Hepatocyte (in vitro differentiated cells): ENCODE data around the gene MCOLN2. TPM values are rescaled to one million over a fixed set of nuclear protein-coding genes. Genes with fewer than 3 reads are reported as not detected.
A peak's percentile ranks its signal among the peaks of the same experiment; 100 is the strongest.

Source experiments
- DNase-seq: peaks from one replicate; pipeline ENCODE4 v3.0.0-alpha.2; 2016; ENCODE audit warnings: low spot score
- H2AFZ ChIP-seq: fragments of 200-600 bp; sonication (generic); 2 replicates; pipeline ENCODE4 v1.6.0; 2016; ENCODE audit warnings: antibody characterized with exemption, mild to moderate bottlenecking
- H3K27ac ChIP-seq: fragments of 200-600 bp; sonication (generic); 2 replicates; pipeline ENCODE4 v1.5.1; 2016; ENCODE audit warnings: mild to moderate bottlenecking
- H3K27me3 ChIP-seq: fragments of 200-600 bp; sonication (generic); 2 replicates; pipeline ENCODE4 v1.6.1; 2016
- H3K36me3 ChIP-seq: fragments of 200-600 bp; sonication (generic); replicated peaks from 2 replicates; pipeline ENCODE4 v1.5.1; 2016; ENCODE audit warnings: low read depth; ENCODE audit not compliant: insufficient read depth
- H3K4me1 ChIP-seq: fragments of 200-600 bp; sonication (generic); 2 replicates; pipeline ENCODE4 v1.5.1; 2016; ENCODE audit warnings: mild to moderate bottlenecking, moderate library complexity; ENCODE audit not compliant: insufficient read depth
- H3K4me2 ChIP-seq: fragments of 200-600 bp; sonication (generic); 2 replicates; pipeline ENCODE4 v1.6.0; 2016
- H3K4me3 ChIP-seq: fragments of 200-600 bp; sonication (generic); 2 replicates; pipeline ENCODE4 v1.5.1; 2016; ENCODE audit warnings: mild to moderate bottlenecking
- H3K79me2 ChIP-seq: fragments of 200-600 bp; sonication (generic); 2 replicates; pipeline ENCODE4 v1.6.0; 2017; ENCODE audit warnings: mild to moderate bottlenecking
- H3K9me2 ChIP-seq: fragments of 200-600 bp; sonication (generic); replicated peaks from 2 replicates; pipeline ENCODE4 v1.6.0; 2017; ENCODE audit warnings: mild to moderate bottlenecking; ENCODE audit not compliant: insufficient read depth
- H3K9me3 ChIP-seq: fragments of 200-600 bp; sonication (generic); 2 replicates; pipeline ENCODE4 v1.5.1; 2016; ENCODE audit warnings: low read depth, mild to moderate bottlenecking
- H4K20me1 ChIP-seq: fragments of 200-600 bp; sonication (generic); 2 replicates; pipeline ENCODE4 v1.6.0; 2016; ENCODE audit warnings: mild to moderate bottlenecking; ENCODE audit not compliant: insufficient read depth, poor library complexity, severe bottlenecking
- CTCF ChIP-seq: fragments of 200-600 bp; sonication (generic); IDR thresholded peaks from 2 replicates; pipeline ENCODE4 v1.5.1; 2016; ENCODE audit warnings: antibody characterized with exemption, mild to moderate bottlenecking; ENCODE audit not compliant: poor library complexity
- EZH2 ChIP-seq: fragments of 200-600 bp; sonication (generic); IDR thresholded peaks from 2 replicates; pipeline ENCODE4 v1.6.1; 2016; ENCODE audit warnings: antibody characterized with exemption, mild to moderate bottlenecking, borderline replicate concordance
- EZH2phosphoT487 ChIP-seq: fragments of 200-600 bp; sonication (generic); IDR thresholded peaks from one replicate; pipeline ENCODE4 v1.6.1; 2018; ENCODE audit warnings: antibody characterized with exemption, mild to moderate bottlenecking, low read depth, moderate library complexity; ENCODE audit not compliant: unreplicated experiment, severe bottlenecking
- WGBS: methylation state at CpG from one replicate; pipeline ENCODE4 v1.1.6; 2016; ENCODE audit warnings: low lambda C conversion rate; ENCODE audit errors: missing lambda C conversion rate; 5-methylcytosine and 5-hydroxymethylcytosine counted together
- polyA plus RNA-seq: library from polyadenylated mRNA; unstranded; fragments of >200 nt; fragmentation: Nextera tagmentation; extraction: Ambion mirVana; gene quantifications from 2 replicates; pipeline ENCODE4 v1.2.1, GENCODE V29; 2016
- total RNA-seq: library from RNA; depleted of rRNA; stranded (reverse); fragments of >200 nt; gene quantifications from 2 replicates; pipeline ENCODE4 v1.2.3, GENCODE V29; 2014

Gene MCOLN2
- total and polyA plus RNA-seq, 2 experiments from 2014 or later: 0.63 to 1.2 TPM

- Histone ChIP-seq H3K79me2 (no peaks in the 10 kb centered on the region), H3K9me3 (no peaks in the 10 kb centered on the region), H3K4me1 (no peaks in the 10 kb centered on the region), H3K36me3 (no peaks in the 10 kb centered on the region), H4K20me1 (no peaks in the 10 kb centered on the region), H3K27me3 (no peaks in the 10 kb centered on the region), H2AFZ (no peak overlapping the region), H3K4me2 (no peak overlapping the region), H3K4me3 (no peak overlapping the region), H3K27ac (no peak overlapping the region), H3K9me2 (no peaks in the 10 kb centered on the region)
- no peak for DNase-seq
- WGBS: 92% methylated on average over 3 of the region's 3 CpGs
- TF ChIP-seq EZH2phosphoT487: no peak
- TF ChIP-seq CTCF: no peak
- TF ChIP-seq EZH2: no peak
These were observed 73.6 kb downstream of the MCOLN2 start for GRCh38 chr1:84923317-84923716.

DNA sequence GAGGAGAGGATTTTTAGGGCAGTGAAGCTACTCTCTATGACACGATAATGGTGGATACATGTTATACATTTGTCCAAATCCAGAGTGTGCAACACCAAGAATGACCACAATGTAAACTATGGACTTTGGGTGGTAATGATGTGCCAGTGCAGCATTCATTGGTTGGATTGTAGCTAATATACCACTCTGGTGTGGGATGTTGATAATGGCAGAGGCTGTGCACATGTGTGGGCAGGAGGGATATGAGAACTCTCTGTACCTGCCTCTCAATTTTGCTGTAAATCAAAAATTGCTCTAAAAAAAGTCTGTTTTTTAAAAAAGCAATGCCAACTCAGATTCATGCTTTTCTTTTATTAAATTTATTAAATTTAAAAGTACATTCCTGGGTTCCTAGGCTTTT, 76.8 kb downstream of the MCOLN2 start:
- Histone ChIP-seq H2AFZ (no peak overlapping the region), H3K36me3 (no peaks in the 10 kb centered on the region), H3K27ac (peak overlapping the region; percentile 37), H3K4me1 (no peaks in the 10 kb centered on the region), H3K27me3 (no peaks in the 10 kb centered on the region), H3K9me2 (no peaks in the 10 kb centered on the region), H3K4me3 (no peak overlapping the region), H3K79me2 (no peaks in the 10 kb centered on the region), H4K20me1 (no peaks in the 10 kb centered on the region), H3K9me3 (no peaks in the 10 kb centered on the region), H3K4me2 (no peak overlapping the region)
- no peak for TF ChIP-seq EZH2
- no peak for TF ChIP-seq CTCF
- TF ChIP-seq EZH2phosphoT487: no peak
- WGBS: 96% methylated on average over 1 of the region's 1 CpG
- DNase-seq: no peak

GRCh38 chr1:84919461-84919970, 77.4 kb downstream of the MCOLN2 start:
- no peak for TF ChIP-seq CTCF
- TF ChIP-seq EZH2phosphoT487: no peak
- no peak for TF ChIP-seq EZH2
- no peak overlapping the region for H3K4me3 ChIP-seq
- no peaks in the 10 kb centered on the region for H3K36me3 ChIP-seq
- no peak overlapping the region for H3K4me2 ChIP-seq
- WGBS: 65% methylated on average over 4 of the region's 4 CpGs
- H4K20me1 ChIP-seq: no peaks in the 10 kb centered on the region
- no peaks in the 10 kb centered on the region for H3K9me2 ChIP-seq
- no peaks in the 10 kb centered on the region for H3K4me1 ChIP-seq
- DNase-seq: no peak
- H3K79me2 ChIP-seq: no peaks in the 10 kb centered on the region
- peak overlapping the region; percentile 37 for H3K27ac ChIP-seq
- H2AFZ ChIP-seq: no peak overlapping the region
- no peaks in the 10 kb centered on the region for H3K9me3 ChIP-seq
- H3K27me3 ChIP-seq: no peaks in the 10 kb centered on the region
